Measurements from ENCODE around the gene CDCA4. TPM values are rescaled to one million over a fixed set of nuclear protein-coding genes. Genes with fewer than 3 reads are reported as not detected.
A peak's percentile ranks its signal among the peaks of the same experiment; 100 is the strongest.

CDCA4 gene
- total and polyA plus RNA-seq, 10 of the 15 experiments (the other 5 are each of a cell fraction or from before 2014, with no cell fraction given), result 10.4 to 64.0 (median 52.1) TPM

GRCh38 chr14:105026033-105026785, 5.3 kb upstream of the CDCA4 start (continued):
- no peak for TF ChIP-seq ZBTB11 (CRISPR knock-in tag; IDR thresholded peaks at IDR 0.05)
- TF ChIP-seq NFYB (IDR thresholded peaks at IDR 0.05; ENCODE audit: insufficient read depth, low read depth, low read length), result no peak
- TF ChIP-seq POLR2AphosphoS5 (IDR thresholded peaks at IDR 0.05; ENCODE audit: low read length), result no peak
- TF ChIP-seq CBFB (IDR thresholded peaks at IDR 0.05; ENCODE audit: low read depth), result no peak
- no peak for TF ChIP-seq NKRF (conservative IDR thresholded peaks at IDR 0.05)
- TF ChIP-seq REST (IDR thresholded peaks at IDR 0.05; ENCODE audit: low read depth, low read length), result no peak
- TF ChIP-seq USF1 (IDR thresholded peaks at IDR 0.05; ENCODE audit: borderline replicate concordance, extremely low read length, insufficient read depth, low read depth, low read length), result no peak
- TF ChIP-seq CREB1 (IDR thresholded peaks at IDR 0.05; ENCODE audit: low read depth), result peak; percentile 45; the same call in 1 of the 2 replicates
- 0 out of 2 replicates have a peak, but pooled peaks have one; percentile 56 for TF ChIP-seq DPF2 (IDR thresholded peaks at IDR 0.05)
- TF ChIP-seq NR2C2 (IDR thresholded peaks at IDR 0.05; ENCODE audit: borderline replicate concordance, control insufficient read depth, insufficient read length, low read depth), result no peak
- no peak for TF ChIP-seq KAT2A (conservative IDR thresholded peaks at IDR 0.05; ENCODE audit: control insufficient read depth, low read depth, low read length)
- no peak for TF ChIP-seq NRF1 (conservative IDR thresholded peaks at IDR 0.05; ENCODE audit: low read depth, low read length)
- no peak for TF ChIP-seq GATAD2B (conservative IDR thresholded peaks at IDR 0.05; ENCODE audit: low read depth)
- TF ChIP-seq BACH1 (IDR thresholded peaks at IDR 0.05; ENCODE audit: borderline replicate concordance), result no peak
- peak; percentile 45; the same call in 1 of the 2 replicates for TF ChIP-seq MTA2 (IDR thresholded peaks at IDR 0.05; ENCODE audit: low read depth)
- no peak for TF ChIP-seq CTCF (IDR thresholded peaks at IDR 0.05 in 2 of 3, conservative IDR thresholded peaks at IDR 0.05 in 1 of 3; ENCODE audit: control insufficient read depth in 2 of 3, extremely low read depth in 1 of 3, insufficient read depth in 1 of 3, low read depth in 3 of 3, low read length in 3 of 3)
- TF ChIP-seq ZBED1 (IDR thresholded peaks at IDR 0.05; ENCODE audit: borderline replicate concordance), result peak; percentile 39; the same call in 1 of the 2 replicates

All from GM12878 (cell line).